Pancreas (tissue), 10 donors: ENCODE data around the gene PDZD7. TPM values are rescaled to one million over a fixed set of nuclear protein-coding genes. Genes with fewer than 3 reads are reported as not detected.
A peak's percentile ranks its signal among the peaks of the same experiment; 100 is the strongest.

Source experiments
- ATAC-seq, 4 donors: fragments of 200-7000 bp; cut with Tn5 transposase; one replicate each; pipeline versions ENCODE4 v1.8.0 to v1.9.1; 2020; ENCODE audit warnings: mild to moderate bottlenecking in 4 of 4, moderate library complexity in 4 of 4
- DNase-seq, 6 donors: peaks; one replicate each; pipeline ENCODE4 v3.0.0-alpha.2; 2020
- FAIRE-seq: peaks from 2 replicates; lab custom pipeline; 2012; peaks lifted over from hg19 to GRCh38; lab: Jason Lieb, UNC
- H3K27ac ChIP-seq, 4 donors: fragments of 200-600 bp; sonication (generic); 1 replicate in 3 of 4; 2 replicates in 1 of 4; pipeline versions ENCODE4 v1.5.0 to v1.8.0; 2020
- H3K27me3 ChIP-seq, 4 donors: fragments of 200-600 bp; one replicate each; pipeline ENCODE4 v1.8.0; 2021
- H3K36me3 ChIP-seq, 3 donors: fragments of 200-600 bp; sonication (generic) in 1 of 3; one replicate each; pipeline versions ENCODE4 v1.5.0 to v1.8.0; 2020 to 2021
- H3K4me1 ChIP-seq, 3 donors: fragments of 200-600 bp; one replicate each; pipeline ENCODE4 v1.8.0; 2021
- H3K4me3 ChIP-seq, 4 donors: fragments of 200-600 bp; sonication (generic) in 2 of 4; one replicate each; pipeline versions ENCODE4 v1.5.0 to v1.8.0; 2020 to 2021
- H3K9me3 ChIP-seq, 4 donors: fragments of 200-600 bp; one replicate each; pipeline ENCODE4 v1.8.0; 2021
- WGBS, 2 donors: extraction: QIAGEN DNeasy Blood & Tissue Kit; methylation state at CpG; one replicate each; pipeline ENCODE4 v1.1.7; 2013; 5-methylcytosine and 5-hydroxymethylcytosine counted together
- intact Hi-C, 3 donors: fragments of 100-400 bp; cut with DNase I; formaldehyde crosslinking; loops; one replicate each; pipeline versions ENCODE4 v1.11.1 to v1.14.2; 2022
- polyA plus RNA-seq, 2 donors: library from polyadenylated mRNA; stranded (reverse); fragments of 200-250 nt; gene quantifications; one replicate each; pipeline ENCODE4 v1.2.3, GENCODE V29; 2013
- total RNA-seq, 6 donors: library from RNA; stranded (reverse); fragmentation: NEBNext Ultra II Directional in 4 of 6; extraction: Animal tissue kit (Norgen Biotek cat#: 25700) in 4 of 6; gene quantifications; one replicate each; pipeline versions ENCODE4 v1.2.1 to v1.2.4, GENCODE V29; 2021 to 2023
- TF ChIP-seq, protein P1 (sequence below), 4 donors: fragments of 200-600 bp; sonication (generic) in 3 of 4; IDR thresholded peaks; one replicate each; pipeline versions ENCODE4 v1.5.0 to v1.8.0; 2021; ENCODE audit warnings: antibody characterized with exemption in 4 of 4
- donor health status: healthy with polysubstance abuse.
- donor health status: DM: no; HTN: no; CAD: no; lungs with moderate emphysema.
- donor health status: DM: no; HTN: no; CAD: no.
- donor health status: control.
- donor health status: control.
- donor health status: Bipolar disorder and iron deficiency.
- donor health status: DM: yes; HTN: yes; CAD: no.
- donor health status: DM: no; HTN: no; CAD: no.
- donor health status: DM: no; HTN: no; CAD: no.
- donor health status: DM: yes; HTN: yes; CAD: no.

The PDZD7 gene
- total and polyA plus RNA-seq, 8 donors = 0.18 to 0.99 (median 0.38) TPM

- FAIRE-seq (no peak), ATAC-seq (peak; percentile 44 to 68 (median 58)), DNase-seq (peak in 5 of 6 donors; percentile 44 to 74 (median 66))
- no peaks in the 10 kb centered on the region for H3K9me3 ChIP-seq
- H3K4me3 ChIP-seq = peak overlapping the region; percentile 57 to 95 (median 64)
- no peaks in the 10 kb centered on the region for H3K27me3 ChIP-seq
- peaks cover 13 to 17% (median 16%) of the 10 kb centered on the region in 3 donors for H3K4me1 ChIP-seq
- H3K27ac ChIP-seq = peak overlapping the region; percentile 49 to 81 (median 60)
- 13% methylated on average over 13 of the region's 13 CpGs for WGBS, 2 donors
- TF ChIP-seq, protein P1, sequence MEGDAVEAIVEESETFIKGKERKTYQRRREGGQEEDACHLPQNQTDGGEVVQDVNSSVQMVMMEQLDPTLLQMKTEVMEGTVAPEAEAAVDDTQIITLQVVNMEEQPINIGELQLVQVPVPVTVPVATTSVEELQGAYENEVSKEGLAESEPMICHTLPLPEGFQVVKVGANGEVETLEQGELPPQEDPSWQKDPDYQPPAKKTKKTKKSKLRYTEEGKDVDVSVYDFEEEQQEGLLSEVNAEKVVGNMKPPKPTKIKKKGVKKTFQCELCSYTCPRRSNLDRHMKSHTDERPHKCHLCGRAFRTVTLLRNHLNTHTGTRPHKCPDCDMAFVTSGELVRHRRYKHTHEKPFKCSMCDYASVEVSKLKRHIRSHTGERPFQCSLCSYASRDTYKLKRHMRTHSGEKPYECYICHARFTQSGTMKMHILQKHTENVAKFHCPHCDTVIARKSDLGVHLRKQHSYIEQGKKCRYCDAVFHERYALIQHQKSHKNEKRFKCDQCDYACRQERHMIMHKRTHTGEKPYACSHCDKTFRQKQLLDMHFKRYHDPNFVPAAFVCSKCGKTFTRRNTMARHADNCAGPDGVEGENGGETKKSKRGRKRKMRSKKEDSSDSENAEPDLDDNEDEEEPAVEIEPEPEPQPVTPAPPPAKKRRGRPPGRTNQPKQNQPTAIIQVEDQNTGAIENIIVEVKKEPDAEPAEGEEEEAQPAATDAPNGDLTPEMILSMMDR (IDR thresholded peaks at IDR 0.05) = no peak
- H3K36me3 ChIP-seq = no peaks in the 10 kb centered on the region
- intact Hi-C loops = no loop called here
These were observed 60.6 kb downstream of the PDZD7 start for GRCh38 chr10:100970076-100970913.

GRCh38 chr10:100969187-100970075 lies 61.5 kb downstream of the PDZD7 start, which contains the start of gene SEMA4G:
TSS of gene SEMA4G (plus strand) at chr10:100969504. CDS start at chr10:100972913, 3,409 bp downstream.
- H3K27ac ChIP-seq = peak within 1 kb of the TSS; percentile 49 to 81 (median 60)
- intact Hi-C loops = no loop called here
- peaks cover 13 to 17% (median 16%) of the 10 kb centered on the region in 3 donors for H3K4me1 ChIP-seq
- no peaks in the 10 kb centered on the region for H3K36me3 ChIP-seq
- DNase-seq = peak in 5 of 6 donors; percentile 51 to 82 (median 65)
- TF ChIP-seq, protein P1 (IDR thresholded peaks at IDR 0.05) = peak; percentile 38 to 61 (median 52)
- H3K27me3 ChIP-seq = no peaks in the 10 kb centered on the region
- peak; percentile 73 to 84 (median 76) for ATAC-seq
- peak within 1 kb of the TSS; percentile 57 to 95 (median 64) for H3K4me3 ChIP-seq
- no peaks in the 10 kb centered on the region for H3K9me3 ChIP-seq
- FAIRE-seq = no peak
- 1% methylated on average over 39 to 69 of the region's 70 CpGs for WGBS, 2 donors

DNA sequence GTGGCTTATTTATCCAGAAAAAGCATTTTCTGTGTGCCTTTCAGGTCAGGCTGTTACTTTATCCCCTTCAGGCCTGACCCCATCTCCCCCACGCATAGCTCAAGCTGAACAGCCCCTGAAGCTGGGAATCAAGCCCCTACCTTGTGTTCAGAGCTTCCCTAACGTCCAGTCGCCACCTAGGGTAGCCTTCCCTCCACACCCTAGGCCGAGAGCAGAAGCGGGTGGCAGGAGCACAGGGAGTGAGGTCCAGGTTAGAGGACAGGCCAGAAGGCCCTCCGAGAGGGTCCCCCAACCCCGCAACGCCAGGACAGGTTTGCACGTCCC lies 62.1 kb downstream of the PDZD7 start:
- no peak for FAIRE-seq
- DNase-seq = no peak
- ATAC-seq = peak; percentile 20 to 52 (median 38)
- Histone ChIP-seq H3K4me3 (peak overlapping the region; percentile 57 to 95 (median 64)), H3K27me3 (no peaks in the 10 kb centered on the region), H3K4me1 (peaks cover 13 to 17% (median 16%) of the 10 kb centered on the region in 3 donors), H3K9me3 (no peaks in the 10 kb centered on the region), H3K27ac (peak overlapping the region in 3 of 4 donors; percentile 9 to 81 (median 61)), H3K36me3 (no peaks in the 10 kb centered on the region)
- WGBS, 2 donors = 2 to 6% methylated on average over 9 of the region's 9 CpGs
- intact Hi-C loops = no loop called here
- TF ChIP-seq, protein P1 (IDR thresholded peaks at IDR 0.05) = no peak

DNA sequence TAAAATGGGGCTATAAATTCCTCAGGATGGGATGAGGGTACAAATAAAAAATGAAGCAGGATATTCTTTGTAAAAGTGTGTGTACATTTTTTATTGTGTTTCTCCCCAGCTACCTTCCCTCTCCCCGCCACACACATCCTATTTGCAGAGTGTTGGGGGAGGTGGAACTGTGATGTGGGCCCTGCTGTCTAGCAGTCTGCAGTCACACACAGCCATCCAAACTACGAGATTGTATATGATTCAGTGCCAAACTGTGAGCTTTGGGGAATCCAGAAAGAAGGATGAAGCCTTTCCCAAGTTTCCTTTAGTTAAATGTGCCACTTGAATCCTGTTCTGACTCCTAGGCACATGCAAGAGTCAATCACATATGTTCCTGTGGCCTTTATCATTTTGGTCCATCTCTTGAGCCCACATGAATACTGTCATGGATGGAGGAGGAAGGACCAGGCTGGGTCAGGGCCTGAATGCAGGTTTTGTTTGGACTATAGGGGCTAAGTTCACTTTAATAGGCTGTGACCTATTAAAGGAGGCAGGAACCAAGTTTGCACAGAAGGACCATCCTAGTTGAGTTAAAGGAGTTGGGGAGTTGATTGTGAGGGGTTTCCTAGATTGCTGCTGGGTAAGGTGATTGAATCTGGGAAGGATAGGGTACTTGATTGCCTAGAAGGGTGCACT lies 62.7 kb downstream of the PDZD7 start:
- Histone ChIP-seq H3K9me3 (no peaks in the 10 kb centered on the region), H3K4me1 (peaks cover 13 to 17% (median 16%) of the 10 kb centered on the region in 3 donors), H3K4me3 (no peak overlapping the region), H3K27ac (peak overlapping the region in 1 of 4 donors; percentile 9), H3K27me3 (no peaks in the 10 kb centered on the region), H3K36me3 (no peaks in the 10 kb centered on the region)
- intact Hi-C loops = no loop called here
- 69 to 84% methylated on average over 2 of the region's 2 CpGs for WGBS, 2 donors
- no peak for ATAC-seq
- DNase-seq = no peak
- TF ChIP-seq, protein P1 (IDR thresholded peaks at IDR 0.05) = no peak
- FAIRE-seq = no peak
